WTC11 (cell line): ENCODE measurements around the gene CDH11. TPM values are rescaled to one million over a fixed set of nuclear protein-coding genes. Genes with fewer than 3 reads are reported as not detected.

ENCODE experiments used
- ATAC-seq: fragments of 200-7000 bp; cut with Tn5 transposase; 2 replicates; pipeline ENCODE4 v1.10.0; 2021; ENCODE audit warnings: mild to moderate bottlenecking, moderate library complexity
- CTCF ChIA-PET: fragments of 300-600 bp; sonication (Branson Sonifier 250); formaldehyde crosslinking; loops from one replicate; lab custom pipeline; 2021; ENCODE audit warnings: antibody characterized with exemption; lab: Charles Lee
- POLR2A ChIA-PET: fragments of 350-600 bp; sonication (Branson Sonifier 250); formaldehyde crosslinking; loops from one replicate; lab custom pipeline; 2021; ENCODE audit warnings: antibody characterized with exemption; lab: Charles Lee
- DNase-seq: peaks from one replicate; pipeline ENCODE4 v3.0.0; 2021; ENCODE audit warnings: low spot score
- H3K27ac Mint-ChIP-seq: 2 replicates; pipeline ENCODE4 v1.8.0; 2021; ENCODE audit warnings: mixed read lengths
- H3K27me3 Mint-ChIP-seq: 2 replicates; pipeline ENCODE4 v1.8.0; 2021; ENCODE audit warnings: low read depth, mild to moderate bottlenecking, moderate library complexity, mixed read lengths
- H3K36me3 Mint-ChIP-seq: 2 replicates; pipeline ENCODE4 v1.8.0; 2021; ENCODE audit warnings: mixed read lengths
- H3K4me1 Mint-ChIP-seq: 2 replicates; pipeline ENCODE4 v1.8.0; 2022; ENCODE audit warnings: mixed read lengths
- H3K4me3 Mint-ChIP-seq: 2 replicates; pipeline ENCODE4 v1.8.0; 2021; ENCODE audit warnings: mild to moderate bottlenecking, moderate library complexity, mixed read lengths
- H3K9me3 Mint-ChIP-seq: 2 replicates; pipeline ENCODE4 v1.8.0; 2021; ENCODE audit warnings: mixed read lengths
- CREB1 ChIP-seq: sonication (generic); formaldehyde crosslinking; IDR thresholded peaks from 2 replicates; pipeline ENCODE4 v1.8.0; 2023; ENCODE audit warnings: mild to moderate bottlenecking, missing genetic modification reagents
- GABPB1 ChIP-seq: sonication (generic); formaldehyde crosslinking; IDR thresholded peaks from 2 replicates; pipeline ENCODE4 v1.8.1; 2023; ENCODE audit warnings: mild to moderate bottlenecking, missing genetic modification reagents
- SOX15 ChIP-seq: fragments of 250-450 bp; sonication (Bioruptor Pico); IDR thresholded peaks from 2 replicates; pipeline ENCODE4 v1.9.0; 2021; ENCODE audit warnings: mild to moderate bottlenecking
- ZNF121 ChIP-seq: sonication (generic); formaldehyde crosslinking; IDR thresholded peaks from 2 replicates; pipeline ENCODE4 v1.8.0; 2023; ENCODE audit warnings: missing genetic modification reagents
- total RNA-seq: library from RNA; stranded (reverse); gene quantifications from 3 replicates; pipeline ENCODE4 v1.2.3, GENCODE V29; 2021
- TF ChIP-seq, protein P1 (sequence below): sonication (generic); formaldehyde crosslinking; IDR thresholded peaks from 2 replicates; pipeline ENCODE4 v1.8.1; 2022; ENCODE audit warnings: mild to moderate bottlenecking, missing genetic modification reagents, moderate library complexity, borderline replicate concordance
- TF ChIP-seq, protein P2 (sequence below): sonication (generic); formaldehyde crosslinking; IDR thresholded peaks from 2 replicates; pipeline ENCODE4 v1.8.0; 2022; ENCODE audit warnings: mild to moderate bottlenecking, missing genetic modification reagents
- TF ChIP-seq, protein P3 (sequence below): sonication (generic); formaldehyde crosslinking; IDR thresholded peaks from 2 replicates; pipeline ENCODE4 v1.8.1; 2023; ENCODE audit warnings: mild to moderate bottlenecking, missing genetic modification reagents
- TF ChIP-seq, protein P4 (sequence below): sonication (generic); formaldehyde crosslinking; IDR thresholded peaks from 2 replicates; pipeline ENCODE4 v1.8.0; 2022; ENCODE audit warnings: mild to moderate bottlenecking, missing genetic modification reagents
- TF ChIP-seq, protein P5 (sequence below): sonication (generic); formaldehyde crosslinking; IDR thresholded peaks from 2 replicates; pipeline ENCODE4 v1.8.1; 2022; ENCODE audit warnings: mild to moderate bottlenecking, moderate library complexity, missing genetic modification reagents
- TF ChIP-seq, protein P6 (sequence below): fragments of 250-450 bp; sonication (Bioruptor Pico); IDR thresholded peaks from 2 replicates; pipeline ENCODE4 v1.9.0; 2021; ENCODE audit warnings: mild to moderate bottlenecking, borderline replicate concordance
- TF ChIP-seq, protein P7 (sequence below): sonication (generic); formaldehyde crosslinking; IDR thresholded peaks from 2 replicates; pipeline ENCODE4 v1.8.0; 2022; ENCODE audit warnings: missing genetic modification reagents

Gene CDH11
- total RNA-seq, 1 experiment from 2014 or later: 11.6 TPM

DNA sequence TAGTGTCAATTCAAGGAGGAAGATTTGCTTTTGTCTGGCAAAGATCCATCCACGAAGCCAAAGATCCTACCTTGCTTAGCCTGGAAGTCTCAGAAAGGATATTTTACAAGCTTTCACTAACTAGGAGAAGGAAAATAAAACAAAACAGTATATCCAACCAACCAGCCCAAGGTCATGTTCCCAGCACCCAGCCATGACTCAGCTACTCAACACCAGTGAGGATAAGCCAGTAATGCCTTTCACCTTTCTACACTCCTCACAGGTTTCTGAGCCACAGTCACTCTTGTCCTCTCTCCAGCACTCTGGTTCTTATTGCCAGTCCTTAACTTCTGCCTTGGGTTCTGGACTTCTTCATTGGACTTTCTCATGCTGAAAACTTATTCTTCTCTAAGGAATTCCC lies 116.2 kb downstream of the CDH11 start:
- no peak for ATAC-seq
- Mint-ChIP-seq H3K27ac (no peak overlapping the region), H3K4me3 (no peak overlapping the region), H3K4me1 (peaks cover 16% of the 10 kb centered on the region), H3K27me3 (no peaks in the 10 kb centered on the region; the same call in 1 of the 2 replicates)
- POLR2A ChIA-PET: no interaction called here
- DNase-seq: no peak
- CTCF ChIA-PET: no interaction called here
- TF ChIP-seq, protein P1, sequence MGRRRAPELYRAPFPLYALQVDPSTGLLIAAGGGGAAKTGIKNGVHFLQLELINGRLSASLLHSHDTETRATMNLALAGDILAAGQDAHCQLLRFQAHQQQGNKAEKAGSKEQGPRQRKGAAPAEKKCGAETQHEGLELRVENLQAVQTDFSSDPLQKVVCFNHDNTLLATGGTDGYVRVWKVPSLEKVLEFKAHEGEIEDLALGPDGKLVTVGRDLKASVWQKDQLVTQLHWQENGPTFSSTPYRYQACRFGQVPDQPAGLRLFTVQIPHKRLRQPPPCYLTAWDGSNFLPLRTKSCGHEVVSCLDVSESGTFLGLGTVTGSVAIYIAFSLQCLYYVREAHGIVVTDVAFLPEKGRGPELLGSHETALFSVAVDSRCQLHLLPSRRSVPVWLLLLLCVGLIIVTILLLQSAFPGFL (CRISPR knock-in tag): no peak
- TF ChIP-seq CREB1 (CRISPR knock-in tag) (no peak), ZNF121 (no peak), GABPB1 (CRISPR knock-in tag) (no peak), SOX15 (CRISPR knock-in tag) (no peak)
- TF ChIP-seq, protein P2, sequence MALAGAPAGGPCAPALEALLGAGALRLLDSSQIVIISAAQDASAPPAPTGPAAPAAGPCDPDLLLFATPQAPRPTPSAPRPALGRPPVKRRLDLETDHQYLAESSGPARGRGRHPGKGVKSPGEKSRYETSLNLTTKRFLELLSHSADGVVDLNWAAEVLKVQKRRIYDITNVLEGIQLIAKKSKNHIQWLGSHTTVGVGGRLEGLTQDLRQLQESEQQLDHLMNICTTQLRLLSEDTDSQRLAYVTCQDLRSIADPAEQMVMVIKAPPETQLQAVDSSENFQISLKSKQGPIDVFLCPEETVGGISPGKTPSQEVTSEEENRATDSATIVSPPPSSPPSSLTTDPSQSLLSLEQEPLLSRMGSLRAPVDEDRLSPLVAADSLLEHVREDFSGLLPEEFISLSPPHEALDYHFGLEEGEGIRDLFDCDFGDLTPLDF (CRISPR knock-in tag): no peak
- TF ChIP-seq, protein P3, sequence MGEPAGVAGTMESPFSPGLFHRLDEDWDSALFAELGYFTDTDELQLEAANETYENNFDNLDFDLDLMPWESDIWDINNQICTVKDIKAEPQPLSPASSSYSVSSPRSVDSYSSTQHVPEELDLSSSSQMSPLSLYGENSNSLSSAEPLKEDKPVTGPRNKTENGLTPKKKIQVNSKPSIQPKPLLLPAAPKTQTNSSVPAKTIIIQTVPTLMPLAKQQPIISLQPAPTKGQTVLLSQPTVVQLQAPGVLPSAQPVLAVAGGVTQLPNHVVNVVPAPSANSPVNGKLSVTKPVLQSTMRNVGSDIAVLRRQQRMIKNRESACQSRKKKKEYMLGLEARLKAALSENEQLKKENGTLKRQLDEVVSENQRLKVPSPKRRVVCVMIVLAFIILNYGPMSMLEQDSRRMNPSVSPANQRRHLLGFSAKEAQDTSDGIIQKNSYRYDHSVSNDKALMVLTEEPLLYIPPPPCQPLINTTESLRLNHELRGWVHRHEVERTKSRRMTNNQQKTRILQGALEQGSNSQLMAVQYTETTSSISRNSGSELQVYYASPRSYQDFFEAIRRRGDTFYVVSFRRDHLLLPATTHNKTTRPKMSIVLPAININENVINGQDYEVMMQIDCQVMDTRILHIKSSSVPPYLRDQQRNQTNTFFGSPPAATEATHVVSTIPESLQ: no peak
- TF ChIP-seq, protein P4, sequence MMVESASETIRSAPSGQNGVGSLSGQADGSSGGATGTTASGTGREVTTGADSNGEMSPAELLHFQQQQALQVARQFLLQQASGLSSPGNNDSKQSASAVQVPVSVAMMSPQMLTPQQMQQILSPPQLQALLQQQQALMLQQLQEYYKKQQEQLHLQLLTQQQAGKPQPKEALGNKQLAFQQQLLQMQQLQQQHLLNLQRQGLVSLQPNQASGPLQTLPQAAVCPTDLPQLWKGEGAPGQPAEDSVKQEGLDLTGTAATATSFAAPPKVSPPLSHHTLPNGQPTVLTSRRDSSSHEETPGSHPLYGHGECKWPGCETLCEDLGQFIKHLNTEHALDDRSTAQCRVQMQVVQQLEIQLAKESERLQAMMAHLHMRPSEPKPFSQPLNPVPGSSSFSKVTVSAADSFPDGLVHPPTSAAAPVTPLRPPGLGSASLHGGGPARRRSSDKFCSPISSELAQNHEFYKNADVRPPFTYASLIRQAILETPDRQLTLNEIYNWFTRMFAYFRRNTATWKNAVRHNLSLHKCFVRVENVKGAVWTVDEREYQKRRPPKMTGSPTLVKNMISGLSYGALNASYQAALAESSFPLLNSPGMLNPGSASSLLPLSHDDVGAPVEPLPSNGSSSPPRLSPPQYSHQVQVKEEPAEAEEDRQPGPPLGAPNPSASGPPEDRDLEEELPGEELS: no peak
- TF ChIP-seq, protein P5, sequence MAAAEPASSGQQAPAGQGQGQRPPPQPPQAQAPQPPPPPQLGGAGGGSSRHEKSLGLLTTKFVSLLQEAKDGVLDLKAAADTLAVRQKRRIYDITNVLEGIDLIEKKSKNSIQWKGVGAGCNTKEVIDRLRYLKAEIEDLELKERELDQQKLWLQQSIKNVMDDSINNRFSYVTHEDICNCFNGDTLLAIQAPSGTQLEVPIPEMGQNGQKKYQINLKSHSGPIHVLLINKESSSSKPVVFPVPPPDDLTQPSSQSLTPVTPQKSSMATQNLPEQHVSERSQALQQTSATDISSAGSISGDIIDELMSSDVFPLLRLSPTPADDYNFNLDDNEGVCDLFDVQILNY: no peak
- TF ChIP-seq, protein P6, sequence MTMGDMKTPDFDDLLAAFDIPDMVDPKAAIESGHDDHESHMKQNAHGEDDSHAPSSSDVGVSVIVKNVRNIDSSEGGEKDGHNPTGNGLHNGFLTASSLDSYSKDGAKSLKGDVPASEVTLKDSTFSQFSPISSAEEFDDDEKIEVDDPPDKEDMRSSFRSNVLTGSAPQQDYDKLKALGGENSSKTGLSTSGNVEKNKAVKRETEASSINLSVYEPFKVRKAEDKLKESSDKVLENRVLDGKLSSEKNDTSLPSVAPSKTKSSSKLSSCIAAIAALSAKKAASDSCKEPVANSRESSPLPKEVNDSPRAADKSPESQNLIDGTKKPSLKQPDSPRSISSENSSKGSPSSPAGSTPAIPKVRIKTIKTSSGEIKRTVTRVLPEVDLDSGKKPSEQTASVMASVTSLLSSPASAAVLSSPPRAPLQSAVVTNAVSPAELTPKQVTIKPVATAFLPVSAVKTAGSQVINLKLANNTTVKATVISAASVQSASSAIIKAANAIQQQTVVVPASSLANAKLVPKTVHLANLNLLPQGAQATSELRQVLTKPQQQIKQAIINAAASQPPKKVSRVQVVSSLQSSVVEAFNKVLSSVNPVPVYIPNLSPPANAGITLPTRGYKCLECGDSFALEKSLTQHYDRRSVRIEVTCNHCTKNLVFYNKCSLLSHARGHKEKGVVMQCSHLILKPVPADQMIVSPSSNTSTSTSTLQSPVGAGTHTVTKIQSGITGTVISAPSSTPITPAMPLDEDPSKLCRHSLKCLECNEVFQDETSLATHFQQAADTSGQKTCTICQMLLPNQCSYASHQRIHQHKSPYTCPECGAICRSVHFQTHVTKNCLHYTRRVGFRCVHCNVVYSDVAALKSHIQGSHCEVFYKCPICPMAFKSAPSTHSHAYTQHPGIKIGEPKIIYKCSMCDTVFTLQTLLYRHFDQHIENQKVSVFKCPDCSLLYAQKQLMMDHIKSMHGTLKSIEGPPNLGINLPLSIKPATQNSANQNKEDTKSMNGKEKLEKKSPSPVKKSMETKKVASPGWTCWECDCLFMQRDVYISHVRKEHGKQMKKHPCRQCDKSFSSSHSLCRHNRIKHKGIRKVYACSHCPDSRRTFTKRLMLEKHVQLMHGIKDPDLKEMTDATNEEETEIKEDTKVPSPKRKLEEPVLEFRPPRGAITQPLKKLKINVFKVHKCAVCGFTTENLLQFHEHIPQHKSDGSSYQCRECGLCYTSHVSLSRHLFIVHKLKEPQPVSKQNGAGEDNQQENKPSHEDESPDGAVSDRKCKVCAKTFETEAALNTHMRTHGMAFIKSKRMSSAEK (CRISPR knock-in tag): no peak
- TF ChIP-seq, protein P7, sequence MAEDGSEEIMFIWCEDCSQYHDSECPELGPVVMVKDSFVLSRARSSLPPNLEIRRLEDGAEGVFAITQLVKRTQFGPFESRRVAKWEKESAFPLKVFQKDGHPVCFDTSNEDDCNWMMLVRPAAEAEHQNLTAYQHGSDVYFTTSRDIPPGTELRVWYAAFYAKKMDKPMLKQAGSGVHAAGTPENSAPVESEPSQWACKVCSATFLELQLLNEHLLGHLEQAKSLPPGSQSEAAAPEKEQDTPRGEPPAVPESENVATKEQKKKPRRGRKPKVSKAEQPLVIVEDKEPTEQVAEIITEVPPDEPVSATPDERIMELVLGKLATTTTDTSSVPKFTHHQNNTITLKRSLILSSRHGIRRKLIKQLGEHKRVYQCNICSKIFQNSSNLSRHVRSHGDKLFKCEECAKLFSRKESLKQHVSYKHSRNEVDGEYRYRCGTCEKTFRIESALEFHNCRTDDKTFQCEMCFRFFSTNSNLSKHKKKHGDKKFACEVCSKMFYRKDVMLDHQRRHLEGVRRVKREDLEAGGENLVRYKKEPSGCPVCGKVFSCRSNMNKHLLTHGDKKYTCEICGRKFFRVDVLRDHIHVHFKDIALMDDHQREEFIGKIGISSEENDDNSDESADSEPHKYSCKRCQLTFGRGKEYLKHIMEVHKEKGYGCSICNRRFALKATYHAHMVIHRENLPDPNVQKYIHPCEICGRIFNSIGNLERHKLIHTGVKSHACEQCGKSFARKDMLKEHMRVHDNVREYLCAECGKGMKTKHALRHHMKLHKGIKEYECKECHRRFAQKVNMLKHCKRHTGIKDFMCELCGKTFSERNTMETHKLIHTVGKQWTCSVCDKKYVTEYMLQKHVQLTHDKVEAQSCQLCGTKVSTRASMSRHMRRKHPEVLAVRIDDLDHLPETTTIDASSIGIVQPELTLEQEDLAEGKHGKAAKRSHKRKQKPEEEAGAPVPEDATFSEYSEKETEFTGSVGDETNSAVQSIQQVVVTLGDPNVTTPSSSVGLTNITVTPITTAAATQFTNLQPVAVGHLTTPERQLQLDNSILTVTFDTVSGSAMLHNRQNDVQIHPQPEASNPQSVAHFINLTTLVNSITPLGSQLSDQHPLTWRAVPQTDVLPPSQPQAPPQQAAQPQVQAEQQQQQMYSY: no peak
- TF ChIP-seq, all 79 proteins: peak for 0
- H3K9me3 Mint-ChIP-seq: peaks cover 15% of the 10 kb centered on the region
- peaks cover 5% of the 10 kb centered on the region; the same call in 1 of the 2 replicates for H3K36me3 Mint-ChIP-seq
